ENCODE results near the gene WWTR1.

Gene WWTR1

DNA sequence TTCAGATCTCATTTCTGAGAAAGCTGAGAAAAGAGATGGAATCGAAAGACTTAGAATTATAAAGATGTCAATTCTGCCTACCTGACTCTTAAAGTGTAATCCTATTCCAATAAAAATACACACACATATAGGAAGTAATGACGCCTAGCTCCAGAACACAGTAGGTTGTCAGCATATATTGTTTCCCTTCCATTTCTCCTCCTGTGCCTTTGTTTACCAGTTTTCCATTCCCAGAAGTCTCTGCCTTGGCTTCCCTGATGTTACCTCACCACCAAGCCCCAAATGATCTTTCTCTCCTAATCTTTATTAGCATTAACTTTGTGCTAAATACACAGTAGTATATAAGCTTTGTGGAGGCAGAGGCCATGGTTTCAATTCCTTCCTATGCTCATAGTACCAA lies 143.4 kb downstream of the WWTR1 start:
- H3K36me3 Mint-ChIP-seq (ENCODE audit: insufficient read depth), result no peaks in the 10 kb centered on the region
- H3K4me3 Mint-ChIP-seq, result no peak overlapping the region
- no peaks in the 10 kb centered on the region for H3K9me3 Mint-ChIP-seq
- H3K27me3 Mint-ChIP-seq, result peaks cover 20% of the 10 kb centered on the region
- peaks cover 7% of the 10 kb centered on the region for H3K4me1 Mint-ChIP-seq
- ATAC-seq (replicated peaks; ENCODE audit: extremely low read depth, poor library complexity, severe bottlenecking) (no peak), DNase-seq (ENCODE audit: low spot score in 2 of 2) (no peak)
- no peak overlapping the region for H3K27ac Mint-ChIP-seq (ENCODE audit: low read depth)

DNA sequence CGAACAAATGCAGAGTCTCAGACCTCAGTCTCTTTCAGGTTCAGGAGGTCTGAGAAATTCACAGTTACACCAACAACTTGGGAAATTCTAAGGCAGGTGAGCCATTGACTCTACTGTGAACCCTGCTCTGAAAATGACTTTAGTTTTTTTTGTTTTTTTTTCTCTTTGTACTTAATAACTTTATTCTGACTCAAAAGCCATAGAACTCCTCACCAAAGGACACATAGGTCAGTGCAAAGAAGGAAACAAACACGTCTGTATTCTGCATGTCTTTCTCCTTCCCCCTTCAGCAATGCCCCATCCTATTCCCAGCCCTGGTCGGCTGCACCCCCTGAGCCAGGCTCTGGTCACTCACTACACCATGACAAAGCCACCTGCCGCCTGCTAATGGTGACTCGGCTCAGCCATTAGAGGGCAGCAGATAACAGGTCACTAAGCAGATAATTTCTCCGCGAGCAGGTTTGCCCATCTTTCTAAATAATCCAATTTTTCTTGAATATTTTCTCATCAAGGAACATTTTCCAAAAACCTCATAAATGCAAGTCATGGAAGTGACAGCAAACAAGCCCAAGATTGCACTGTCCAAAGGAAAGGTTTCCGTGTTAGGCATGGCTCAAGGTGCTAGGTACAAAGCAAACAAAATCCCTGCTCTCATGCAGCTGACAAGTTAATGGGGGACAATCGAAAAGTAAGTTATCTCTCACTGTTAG lies 145.6 kb downstream of the WWTR1 start:
- Mint-ChIP-seq H3K36me3 (ENCODE audit: insufficient read depth) (no peaks in the 10 kb centered on the region), H3K4me3 (no peak overlapping the region), H3K27ac (ENCODE audit: low read depth) (no peak overlapping the region), H3K27me3 (peaks cover 20% of the 10 kb centered on the region), H3K4me1 (peaks cover 7% of the 10 kb centered on the region), H3K9me3 (no peaks in the 10 kb centered on the region)
- DNase-seq (ENCODE audit: low spot score in 2 of 2) (no peak), ATAC-seq (replicated peaks; ENCODE audit: extremely low read depth, poor library complexity, severe bottlenecking) (no peak)

DNA sequence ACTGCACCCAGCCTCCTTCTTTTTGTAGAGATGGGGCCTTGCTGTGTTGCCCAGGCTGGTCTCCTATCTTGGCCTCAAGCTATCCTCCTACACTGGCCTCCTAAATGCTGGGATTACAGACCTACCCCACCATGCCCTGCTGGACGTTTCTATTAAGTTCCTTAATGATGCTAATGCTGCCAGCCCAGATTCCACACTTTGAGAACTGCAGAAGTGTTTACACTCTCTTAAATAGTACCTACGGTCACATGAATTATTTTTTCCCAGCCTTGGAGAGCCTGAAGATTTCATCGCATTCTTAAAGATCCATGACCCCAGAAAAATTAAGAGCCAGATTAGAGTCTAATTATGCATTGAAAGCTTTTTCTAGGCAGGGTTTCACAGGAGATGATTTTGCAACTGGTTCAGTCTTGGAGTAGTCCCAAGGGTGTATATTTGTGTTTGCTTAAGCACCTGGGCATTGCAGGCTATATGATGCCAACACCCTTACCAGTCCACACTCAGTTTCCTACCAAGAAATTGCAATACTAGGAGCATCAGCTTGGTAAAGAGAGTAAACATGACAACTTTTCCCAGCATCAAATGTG lies 146.7 kb downstream of the WWTR1 start:
- Mint-ChIP-seq H3K36me3 (ENCODE audit: insufficient read depth) (no peaks in the 10 kb centered on the region), H3K27me3 (peaks cover 30% of the 10 kb centered on the region), H3K4me3 (no peak overlapping the region), H3K9me3 (no peaks in the 10 kb centered on the region), H3K4me1 (peaks cover 7% of the 10 kb centered on the region), H3K27ac (ENCODE audit: low read depth) (no peak overlapping the region)
- ATAC-seq (replicated peaks; ENCODE audit: extremely low read depth, poor library complexity, severe bottlenecking), result no peak
- DNase-seq (ENCODE audit: low spot score in 2 of 2), result no peak

DNA sequence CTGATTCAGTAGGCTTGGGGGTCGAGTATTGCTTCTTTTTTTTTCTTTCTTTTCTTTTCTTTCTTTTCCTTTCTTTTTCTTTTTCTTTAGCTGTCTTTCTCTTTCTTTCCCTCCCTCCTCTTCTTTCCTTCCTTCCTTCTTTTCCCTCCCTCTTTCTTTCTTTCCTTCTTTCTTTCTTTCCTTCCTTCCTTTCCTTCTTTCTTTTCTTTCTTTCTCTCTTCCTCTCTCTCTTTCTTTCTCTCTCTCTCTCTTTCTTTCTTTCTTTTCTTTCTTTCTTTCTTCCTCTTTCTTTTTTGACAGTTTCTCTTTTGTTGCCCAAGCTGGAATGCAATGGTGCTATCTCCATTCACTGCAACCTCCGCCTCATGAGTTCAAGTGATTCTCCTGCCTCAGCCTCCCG lies 147.3 kb downstream of the WWTR1 start:
- H3K4me1 Mint-ChIP-seq, result peaks cover 7% of the 10 kb centered on the region
- H3K9me3 Mint-ChIP-seq, result no peaks in the 10 kb centered on the region
- H3K36me3 Mint-ChIP-seq (ENCODE audit: insufficient read depth), result no peaks in the 10 kb centered on the region
- no peak overlapping the region for H3K27ac Mint-ChIP-seq (ENCODE audit: low read depth)
- no peak overlapping the region for H3K4me3 Mint-ChIP-seq
- DNase-seq (ENCODE audit: low spot score in 2 of 2) (no peak), ATAC-seq (replicated peaks; ENCODE audit: extremely low read depth, poor library complexity, severe bottlenecking) (no peak)
- peaks cover 31% of the 10 kb centered on the region for H3K27me3 Mint-ChIP-seq

DNA sequence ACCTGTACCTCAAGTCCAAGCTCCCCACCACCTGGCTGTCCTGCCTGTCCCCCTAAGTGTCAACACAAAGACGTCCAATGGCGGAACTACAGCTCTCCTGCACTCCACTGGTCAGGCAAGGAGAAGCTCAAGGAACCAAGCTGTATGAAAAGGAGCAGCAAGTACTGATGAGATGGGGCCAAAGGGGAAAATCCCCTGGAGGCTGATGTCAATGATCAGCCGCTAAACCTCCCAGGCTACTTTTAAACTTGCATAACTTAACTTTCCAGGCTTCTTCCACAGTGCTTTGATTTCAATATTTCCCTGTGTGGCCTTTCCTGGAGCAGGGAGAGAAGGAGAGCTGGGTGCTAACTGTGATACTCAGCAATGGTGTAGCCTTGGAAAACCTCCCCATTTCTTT lies 148.3 kb downstream of the WWTR1 start:
- Mint-ChIP-seq H3K27me3 (peaks cover 31% of the 10 kb centered on the region), H3K36me3 (ENCODE audit: insufficient read depth) (no peaks in the 10 kb centered on the region), H3K27ac (ENCODE audit: low read depth) (no peak overlapping the region), H3K4me3 (no peak overlapping the region), H3K9me3 (no peaks in the 10 kb centered on the region), H3K4me1 (peaks cover 7% of the 10 kb centered on the region)
- ATAC-seq (replicated peaks; ENCODE audit: extremely low read depth, poor library complexity, severe bottlenecking) (no peak), DNase-seq (ENCODE audit: low spot score in 2 of 2) (no peak)

DNA sequence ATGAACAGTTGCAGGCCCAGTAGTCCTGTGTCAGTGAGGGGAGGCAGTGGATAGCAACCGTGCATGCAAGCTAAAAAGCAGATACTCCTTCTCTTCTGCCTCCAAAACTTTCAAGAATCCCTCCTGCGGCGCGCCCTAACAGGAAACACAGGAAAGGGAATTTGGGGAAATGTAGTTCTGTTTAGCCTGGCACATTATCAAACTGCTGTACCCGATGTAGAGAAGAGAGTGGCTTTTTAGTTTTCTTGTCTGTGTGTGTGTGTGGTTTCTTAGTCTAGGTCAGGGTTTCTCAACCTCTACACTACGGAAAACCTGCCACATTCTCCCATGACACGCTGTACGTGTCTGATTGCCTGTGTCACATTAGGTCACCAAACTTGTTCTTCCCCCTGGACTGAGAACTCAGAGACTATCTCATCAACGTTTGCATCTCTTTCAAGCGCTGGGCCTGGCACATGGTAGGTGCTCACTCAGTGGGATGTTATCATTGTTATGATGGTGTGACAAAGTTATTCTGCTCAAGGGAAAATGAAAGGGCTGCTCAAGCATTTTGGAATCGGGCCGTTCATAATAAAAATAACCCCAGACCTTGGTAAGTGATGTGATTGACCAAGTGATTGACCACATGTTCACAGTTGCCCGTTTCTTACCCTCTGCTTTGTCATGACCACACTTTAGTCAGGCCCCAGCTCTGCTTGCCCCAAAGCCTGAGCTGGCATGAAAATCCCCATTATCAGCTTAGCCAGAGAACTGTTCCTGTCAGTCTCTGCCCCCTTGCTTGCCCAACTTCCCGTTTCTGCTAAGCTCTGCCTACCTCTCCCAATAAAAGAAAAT lies 150.1 kb downstream of the WWTR1 start:
- DNase-seq (ENCODE audit: low spot score in 2 of 2) (no peak), ATAC-seq (replicated peaks; ENCODE audit: extremely low read depth, poor library complexity, severe bottlenecking) (no peak)
- Mint-ChIP-seq H3K9me3 (no peaks in the 10 kb centered on the region), H3K36me3 (ENCODE audit: insufficient read depth) (no peaks in the 10 kb centered on the region), H3K4me1 (peaks cover 7% of the 10 kb centered on the region), H3K27ac (ENCODE audit: low read depth) (no peak overlapping the region), H3K4me3 (no peak overlapping the region), H3K27me3 (peaks cover 30% of the 10 kb centered on the region)

DNA sequence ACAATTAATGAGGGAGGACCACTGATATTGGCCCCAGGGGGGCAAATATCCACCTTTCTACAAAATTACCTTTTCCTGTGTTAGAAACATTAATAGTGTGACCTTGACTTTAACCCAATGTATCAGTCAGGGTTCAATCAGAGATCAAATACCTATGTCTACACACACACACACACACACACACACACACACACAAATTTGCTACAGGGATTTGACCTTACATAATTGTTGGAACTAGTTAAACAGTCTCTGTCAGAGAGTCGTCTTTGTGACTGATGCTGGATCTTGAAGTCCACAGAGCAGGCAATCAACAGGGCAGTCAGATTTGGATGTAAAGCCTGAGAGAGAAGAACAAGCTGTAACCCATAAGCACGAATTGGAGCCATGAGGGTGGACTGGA lies 150.9 kb downstream of the WWTR1 start:
- no peaks in the 10 kb centered on the region for H3K9me3 Mint-ChIP-seq
- DNase-seq (ENCODE audit: low spot score in 2 of 2) (no peak), ATAC-seq (replicated peaks; ENCODE audit: extremely low read depth, poor library complexity, severe bottlenecking) (no peak)
- no peaks in the 10 kb centered on the region for H3K36me3 Mint-ChIP-seq (ENCODE audit: insufficient read depth)
- peaks cover 22% of the 10 kb centered on the region for H3K27me3 Mint-ChIP-seq
- H3K27ac Mint-ChIP-seq (ENCODE audit: low read depth), result no peak overlapping the region
- H3K4me1 Mint-ChIP-seq, result no peaks in the 10 kb centered on the region
- H3K4me3 Mint-ChIP-seq, result no peak overlapping the region

DNA sequence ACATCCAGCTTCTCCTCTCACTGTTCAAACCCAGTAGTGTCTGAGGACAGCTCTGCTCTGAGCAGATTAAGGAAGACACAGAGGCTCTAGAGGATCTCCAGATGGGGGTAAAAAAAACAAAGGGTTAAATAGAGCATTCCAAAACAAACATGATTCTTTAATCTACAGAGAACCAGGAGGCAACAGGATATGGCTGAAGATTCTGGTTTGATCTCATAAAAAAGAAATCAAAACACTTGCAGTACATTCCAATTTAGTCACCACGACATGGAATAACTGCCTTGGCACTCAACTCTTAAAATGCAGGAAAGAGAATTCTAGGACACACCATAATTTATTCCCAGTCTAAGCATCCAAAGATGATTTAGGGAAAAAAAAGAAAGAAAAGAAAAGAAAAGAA lies 151.3 kb downstream of the WWTR1 start:
- no peaks in the 10 kb centered on the region for H3K4me1 Mint-ChIP-seq
- H3K9me3 Mint-ChIP-seq, result no peaks in the 10 kb centered on the region
- H3K27ac Mint-ChIP-seq (ENCODE audit: low read depth), result no peak overlapping the region
- peaks cover 23% of the 10 kb centered on the region for H3K27me3 Mint-ChIP-seq
- no peak overlapping the region for H3K4me3 Mint-ChIP-seq
- H3K36me3 Mint-ChIP-seq (ENCODE audit: insufficient read depth), result no peaks in the 10 kb centered on the region
- DNase-seq (ENCODE audit: low spot score in 2 of 2), result no peak
- ATAC-seq (replicated peaks; ENCODE audit: extremely low read depth, poor library complexity, severe bottlenecking), result no peak

DNA sequence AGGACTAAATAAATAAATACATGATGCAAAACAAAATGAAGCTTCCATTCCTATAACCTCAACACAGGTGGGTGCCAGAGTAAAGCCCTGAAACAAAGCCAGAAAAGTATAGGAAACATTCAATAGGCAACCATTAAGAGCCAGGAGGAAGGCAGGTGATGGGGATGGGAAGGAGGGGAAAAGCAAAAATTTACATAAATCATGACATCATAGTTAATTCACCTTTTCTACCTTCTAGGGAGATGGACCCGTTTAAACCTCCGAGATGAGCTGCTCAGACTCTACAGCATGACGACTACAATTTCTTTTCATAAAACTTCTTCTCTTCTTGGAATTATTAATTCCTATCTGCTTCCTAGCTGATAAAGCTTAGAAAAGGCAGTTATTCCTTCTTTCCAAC lies 155.4 kb downstream of the WWTR1 start:
- peaks cover 26% of the 10 kb centered on the region for H3K27me3 Mint-ChIP-seq
- H3K9me3 Mint-ChIP-seq, result no peaks in the 10 kb centered on the region
- no peak overlapping the region for H3K27ac Mint-ChIP-seq (ENCODE audit: low read depth)
- H3K4me1 Mint-ChIP-seq, result no peaks in the 10 kb centered on the region
- no peak for DNase-seq (ENCODE audit: low spot score in 2 of 2)
- ATAC-seq (replicated peaks; ENCODE audit: extremely low read depth, poor library complexity, severe bottlenecking), result no peak
- no peaks in the 10 kb centered on the region for H3K36me3 Mint-ChIP-seq (ENCODE audit: insufficient read depth)
- no peak overlapping the region for H3K4me3 Mint-ChIP-seq

DNA sequence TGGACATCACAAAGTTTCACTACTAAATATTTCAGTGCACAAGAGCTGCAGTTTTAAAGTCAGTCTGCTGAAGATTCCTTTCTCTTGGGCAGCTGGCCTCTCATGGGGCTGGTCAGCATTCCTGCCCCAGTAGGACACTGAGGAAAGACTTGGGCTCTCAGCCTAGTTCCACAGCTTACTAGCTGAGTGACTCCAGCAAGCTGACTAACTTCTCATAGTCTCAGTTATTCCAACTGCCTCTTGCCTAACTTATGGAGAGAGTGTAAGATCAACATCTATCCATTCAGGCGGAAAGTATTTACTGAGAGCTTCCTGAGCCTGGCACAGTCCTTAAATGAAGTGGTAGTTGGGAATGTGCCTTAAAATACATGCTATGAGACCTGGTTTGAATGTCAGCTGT lies 156.3 kb downstream of the WWTR1 start:
- Mint-ChIP-seq H3K4me1 (no peaks in the 10 kb centered on the region), H3K27me3 (peaks cover 20% of the 10 kb centered on the region), H3K27ac (ENCODE audit: low read depth) (no peak overlapping the region), H3K4me3 (no peak overlapping the region), H3K9me3 (no peaks in the 10 kb centered on the region), H3K36me3 (ENCODE audit: insufficient read depth) (no peaks in the 10 kb centered on the region)
- DNase-seq (ENCODE audit: low spot score in 2 of 2) (no peak), ATAC-seq (replicated peaks; ENCODE audit: extremely low read depth, poor library complexity, severe bottlenecking) (no peak)

DNA sequence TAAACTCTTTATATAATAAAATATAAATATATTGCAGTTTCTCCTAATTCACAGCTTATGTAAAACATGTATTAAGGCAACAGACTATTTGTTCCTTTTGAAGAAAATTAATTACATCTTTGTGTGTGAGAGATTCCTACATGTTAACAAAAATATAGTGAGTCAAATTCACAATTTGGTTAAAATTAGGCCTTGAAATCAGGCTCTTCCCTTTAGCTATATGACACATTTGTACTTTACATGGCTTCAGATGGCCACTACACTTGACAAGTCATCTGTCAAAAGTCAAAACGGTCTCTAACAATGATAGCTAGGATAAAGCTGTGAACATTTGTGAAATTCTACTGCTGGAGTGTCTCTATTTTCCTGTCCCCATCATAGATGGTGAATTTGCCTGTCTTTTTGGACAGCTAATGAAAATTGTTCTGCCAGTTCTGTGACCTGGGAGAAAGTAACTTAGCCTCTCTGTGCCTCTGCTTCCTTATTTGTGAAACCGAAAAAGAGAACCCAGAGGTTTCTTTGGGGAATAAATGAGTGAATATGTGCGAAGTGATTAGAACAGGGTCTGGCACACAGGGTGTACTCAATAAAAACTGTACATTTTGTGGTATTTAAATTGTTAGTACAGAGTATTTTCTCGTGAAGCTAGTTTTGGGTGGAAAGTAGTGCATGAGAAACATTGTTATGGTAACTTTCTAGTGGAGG lies 159.7 kb downstream of the WWTR1 start:
- no peaks in the 10 kb centered on the region for H3K4me1 Mint-ChIP-seq
- H3K27ac Mint-ChIP-seq (ENCODE audit: low read depth), result no peak overlapping the region
- no peaks in the 10 kb centered on the region for H3K36me3 Mint-ChIP-seq (ENCODE audit: insufficient read depth)
- DNase-seq (ENCODE audit: low spot score in 2 of 2) (no peak), ATAC-seq (replicated peaks; ENCODE audit: extremely low read depth, poor library complexity, severe bottlenecking) (no peak)
- H3K4me3 Mint-ChIP-seq, result no peak overlapping the region
- H3K9me3 Mint-ChIP-seq, result no peaks in the 10 kb centered on the region
- H3K27me3 Mint-ChIP-seq, result peaks cover 45% of the 10 kb centered on the region

DNA sequence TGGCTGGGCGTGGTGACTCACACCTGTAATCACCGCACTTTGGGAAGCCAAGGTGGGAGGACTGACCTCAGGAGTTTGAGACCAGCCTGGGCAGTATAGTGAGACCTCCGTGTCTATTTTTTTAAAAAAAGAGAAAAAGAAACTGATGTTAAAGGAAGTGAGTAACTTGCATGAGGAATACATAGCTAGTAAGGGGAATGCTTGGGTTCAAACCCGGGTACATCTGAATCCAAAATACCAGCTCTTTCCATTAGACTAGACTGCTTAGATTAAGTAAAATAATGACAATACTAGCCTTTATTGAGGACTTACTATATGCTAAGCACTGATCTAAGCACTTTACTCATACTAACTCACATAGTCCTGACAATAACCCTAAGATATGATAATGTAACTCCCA lies 160.9 kb downstream of the WWTR1 start:
- Mint-ChIP-seq H3K27me3 (peaks cover 51% of the 10 kb centered on the region), H3K36me3 (ENCODE audit: insufficient read depth) (no peaks in the 10 kb centered on the region), H3K4me3 (no peak overlapping the region), H3K9me3 (no peaks in the 10 kb centered on the region), H3K27ac (ENCODE audit: low read depth) (no peak overlapping the region), H3K4me1 (no peaks in the 10 kb centered on the region)
- DNase-seq (ENCODE audit: low spot score in 2 of 2), result no peak
- ATAC-seq (replicated peaks; ENCODE audit: extremely low read depth, poor library complexity, severe bottlenecking), result no peak

All from central memory CD8-positive, alpha-beta T cell (primary cell).